ENCODE data around the gene APBA2.

Gene APBA2

DNA sequence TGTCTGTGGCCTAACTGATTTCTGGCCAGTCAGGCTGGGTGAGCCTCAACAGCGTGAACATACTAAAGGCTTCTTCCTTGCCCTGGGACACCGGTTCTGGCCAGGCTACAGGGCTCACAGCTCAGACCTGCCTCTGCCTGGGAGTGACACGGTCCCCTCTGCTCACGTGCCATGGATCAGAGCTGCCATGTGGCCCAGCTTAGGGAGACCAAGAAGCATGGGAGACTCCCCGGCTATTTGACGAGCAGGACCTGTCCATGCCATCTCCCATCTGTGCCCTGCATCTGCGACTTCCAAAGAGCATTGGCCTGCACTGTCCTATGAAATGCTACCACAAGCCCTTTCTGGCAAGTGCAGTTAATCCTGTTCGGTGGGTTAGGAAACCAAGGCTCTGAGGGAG, 57.4 kb downstream of the APBA2 start:
- Histone ChIP-seq H3K4me1 (ENCODE audit: control insufficient read depth, insufficient read depth, low read length) (no peaks in the 10 kb centered on the region), H3K27ac (ENCODE audit: extremely low read depth, low read depth, low read length) (no peak overlapping the region), H3K9me3 (ENCODE audit: control insufficient read depth, insufficient read depth, low read depth, low read length) (no peaks in the 10 kb centered on the region), H3K36me3 (ENCODE audit: control insufficient read depth in 2 of 2, insufficient read depth in 1 of 2, low read length in 2 of 2) (no peaks in the 10 kb centered on the region), H3K4me3 (ENCODE audit: low read depth, low read length) (no peak overlapping the region)
- ChIA-PET POLR2A (no interaction called here), CTCF (no interaction called here)
- TF ChIP-seq ZNF169 (tag by site-specific recombination; IDR thresholded peaks at IDR 0.05) (no peak), MEIS1 (CRISPR knock-in tag; IDR thresholded peaks at IDR 0.05; ENCODE audit: borderline replicate concordance) (no peak), ZNF658 (tag by site-specific recombination; IDR thresholded peaks at IDR 0.05) (no peak), OVOL3 (tag by site-specific recombination; IDR thresholded peaks at IDR 0.05) (no peak), KLF16 (tag by site-specific recombination; IDR thresholded peaks at IDR 0.05) (no peak), ZFP69B (tag by site-specific recombination; IDR thresholded peaks at IDR 0.05) (no peak), ZNF610 (tag by site-specific recombination; IDR thresholded peaks at IDR 0.05; ENCODE audit: borderline replicate concordance) (no peak), ZNF629 (tag by site-specific recombination; IDR thresholded peaks at IDR 0.05) (no peak)
- TF ChIP-seq, protein P1, sequence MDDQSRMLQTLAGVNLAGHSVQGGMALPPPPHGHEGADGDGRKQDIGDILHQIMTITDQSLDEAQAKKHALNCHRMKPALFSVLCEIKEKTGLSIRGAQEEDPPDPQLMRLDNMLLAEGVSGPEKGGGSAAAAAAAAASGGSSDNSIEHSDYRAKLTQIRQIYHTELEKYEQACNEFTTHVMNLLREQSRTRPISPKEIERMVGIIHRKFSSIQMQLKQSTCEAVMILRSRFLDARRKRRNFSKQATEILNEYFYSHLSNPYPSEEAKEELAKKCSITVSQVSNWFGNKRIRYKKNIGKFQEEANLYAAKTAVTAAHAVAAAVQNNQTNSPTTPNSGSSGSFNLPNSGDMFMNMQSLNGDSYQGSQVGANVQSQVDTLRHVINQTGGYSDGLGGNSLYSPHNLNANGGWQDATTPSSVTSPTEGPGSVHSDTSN (CRISPR knock-in tag; IDR thresholded peaks at IDR 0.05), result no peak
- TF ChIP-seq, protein P2, sequence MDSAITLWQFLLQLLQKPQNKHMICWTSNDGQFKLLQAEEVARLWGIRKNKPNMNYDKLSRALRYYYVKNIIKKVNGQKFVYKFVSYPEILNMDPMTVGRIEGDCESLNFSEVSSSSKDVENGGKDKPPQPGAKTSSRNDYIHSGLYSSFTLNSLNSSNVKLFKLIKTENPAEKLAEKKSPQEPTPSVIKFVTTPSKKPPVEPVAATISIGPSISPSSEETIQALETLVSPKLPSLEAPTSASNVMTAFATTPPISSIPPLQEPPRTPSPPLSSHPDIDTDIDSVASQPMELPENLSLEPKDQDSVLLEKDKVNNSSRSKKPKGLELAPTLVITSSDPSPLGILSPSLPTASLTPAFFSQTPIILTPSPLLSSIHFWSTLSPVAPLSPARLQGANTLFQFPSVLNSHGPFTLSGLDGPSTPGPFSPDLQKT (IDR thresholded peaks at IDR 0.05; ENCODE audit: borderline replicate concordance, low read depth, low read length), result no peak

DNA sequence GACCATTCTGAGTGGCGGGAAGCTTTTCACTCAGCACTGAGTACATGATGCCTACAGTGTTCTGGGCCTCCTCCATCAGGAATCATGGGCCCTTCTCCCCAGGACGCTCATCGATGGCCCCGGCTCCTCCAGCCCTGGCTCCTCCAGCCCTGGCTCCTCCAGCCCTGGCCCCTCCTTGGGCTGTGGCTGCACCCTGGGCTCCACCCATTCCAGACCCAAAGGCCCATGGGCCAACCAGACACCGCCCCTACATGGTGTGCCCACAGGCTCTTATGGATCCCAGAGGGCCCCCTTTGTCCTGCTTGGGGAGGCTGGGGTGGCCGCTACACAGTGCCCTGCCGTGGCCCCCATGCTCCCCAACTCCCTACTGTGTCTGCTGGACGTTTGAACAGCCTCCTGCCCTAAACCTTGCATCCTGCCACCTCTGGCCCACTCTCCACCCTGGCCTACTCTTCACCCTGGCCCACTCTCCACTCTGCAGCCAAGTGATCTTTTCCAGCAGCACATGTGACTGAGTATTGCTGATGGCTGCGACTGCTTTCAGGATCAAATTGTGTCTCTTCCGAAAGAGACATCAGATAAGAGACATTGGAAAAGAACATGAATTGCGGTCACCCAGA, 57.9 kb downstream of the APBA2 start:
- no peaks in the 10 kb centered on the region for H3K4me1 ChIP-seq (ENCODE audit: control insufficient read depth, insufficient read depth, low read length)
- no peaks in the 10 kb centered on the region for H3K36me3 ChIP-seq (ENCODE audit: control insufficient read depth in 2 of 2, insufficient read depth in 1 of 2, low read length in 2 of 2)
- H3K9me3 ChIP-seq (ENCODE audit: control insufficient read depth, insufficient read depth, low read depth, low read length), result no peaks in the 10 kb centered on the region
- H3K4me3 ChIP-seq (ENCODE audit: low read depth, low read length), result no peak overlapping the region
- TF ChIP-seq, protein P3, sequence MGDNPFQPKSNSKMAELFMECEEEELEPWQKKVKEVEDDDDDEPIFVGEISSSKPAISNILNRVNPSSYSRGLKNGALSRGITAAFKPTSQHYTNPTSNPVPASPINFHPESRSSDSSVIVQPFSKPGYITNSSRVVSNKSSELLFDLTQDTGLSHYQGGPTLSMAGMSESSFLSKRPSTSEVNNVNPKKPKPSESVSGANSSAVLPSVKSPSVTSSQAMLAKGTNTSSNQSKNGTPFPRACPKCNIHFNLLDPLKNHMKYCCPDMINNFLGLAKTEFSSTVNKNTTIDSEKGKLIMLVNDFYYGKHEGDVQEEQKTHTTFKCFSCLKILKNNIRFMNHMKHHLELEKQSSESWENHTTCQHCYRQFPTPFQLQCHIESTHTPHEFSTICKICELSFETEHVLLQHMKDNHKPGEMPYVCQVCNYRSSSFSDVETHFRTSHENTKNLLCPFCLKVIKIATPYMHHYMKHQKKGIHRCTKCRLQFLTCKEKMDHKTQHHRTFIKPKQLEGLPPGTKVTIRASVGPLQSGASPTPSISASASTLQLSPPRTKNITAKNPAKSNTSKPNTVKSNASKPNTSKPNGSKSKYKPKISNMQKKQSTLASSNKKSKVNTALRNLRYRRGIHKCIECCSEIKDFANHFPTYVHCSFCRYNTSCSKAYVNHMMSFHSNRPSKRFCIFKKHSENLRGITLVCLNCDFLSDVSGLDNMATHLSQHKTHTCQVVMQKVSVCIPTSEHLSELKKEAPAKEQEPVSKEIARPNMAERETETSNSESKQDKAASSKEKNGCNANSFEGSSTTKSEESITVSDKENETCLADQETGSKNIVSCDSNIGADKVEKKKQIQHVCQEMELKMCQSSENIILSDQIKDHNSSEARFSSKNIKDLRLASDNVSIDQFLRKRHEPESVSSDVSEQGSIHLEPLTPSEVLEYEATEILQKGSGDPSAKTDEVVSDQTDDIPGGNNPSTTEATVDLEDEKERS (tag by site-specific recombination; IDR thresholded peaks at IDR 0.05), result no peak
- TF ChIP-seq SP7 (tag by site-specific recombination; IDR thresholded peaks at IDR 0.05) (no peak), ZNF701 (tag by site-specific recombination; IDR thresholded peaks at IDR 0.05) (no peak), ZNF624 (tag by site-specific recombination; IDR thresholded peaks at IDR 0.05) (no peak), ZNF768 (tag by site-specific recombination; IDR thresholded peaks at IDR 0.05) (no peak), SALL2 (tag by site-specific recombination; IDR thresholded peaks at IDR 0.05; ENCODE audit: borderline replicate concordance) (no peak), ZNF843 (tag by site-specific recombination; IDR thresholded peaks at IDR 0.05) (no peak), ZNF555 (tag by site-specific recombination; conservative IDR thresholded peaks at IDR 0.05) (no peak), ZNF341 (tag by site-specific recombination; IDR thresholded peaks at IDR 0.05; ENCODE audit: low read depth) (no peak), ZSCAN30 (tag by site-specific recombination; IDR thresholded peaks at IDR 0.05) (no peak)
- TF ChIP-seq, protein P4, sequence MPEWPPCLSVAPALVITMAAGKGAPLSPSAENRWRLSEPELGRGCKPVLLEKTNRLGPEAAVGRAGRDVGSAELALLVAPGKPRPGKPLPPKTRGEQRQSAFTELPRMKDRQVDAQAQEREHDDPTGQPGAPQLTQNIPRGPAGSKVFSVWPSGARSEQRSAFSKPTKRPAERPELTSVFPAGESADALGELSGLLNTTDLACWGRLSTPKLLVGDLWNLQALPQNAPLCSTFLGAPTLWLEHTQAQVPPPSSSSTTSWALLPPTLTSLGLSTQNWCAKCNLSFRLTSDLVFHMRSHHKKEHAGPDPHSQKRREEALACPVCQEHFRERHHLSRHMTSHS (tag by site-specific recombination; IDR thresholded peaks at IDR 0.05), result no peak
- TF ChIP-seq, protein P5, sequence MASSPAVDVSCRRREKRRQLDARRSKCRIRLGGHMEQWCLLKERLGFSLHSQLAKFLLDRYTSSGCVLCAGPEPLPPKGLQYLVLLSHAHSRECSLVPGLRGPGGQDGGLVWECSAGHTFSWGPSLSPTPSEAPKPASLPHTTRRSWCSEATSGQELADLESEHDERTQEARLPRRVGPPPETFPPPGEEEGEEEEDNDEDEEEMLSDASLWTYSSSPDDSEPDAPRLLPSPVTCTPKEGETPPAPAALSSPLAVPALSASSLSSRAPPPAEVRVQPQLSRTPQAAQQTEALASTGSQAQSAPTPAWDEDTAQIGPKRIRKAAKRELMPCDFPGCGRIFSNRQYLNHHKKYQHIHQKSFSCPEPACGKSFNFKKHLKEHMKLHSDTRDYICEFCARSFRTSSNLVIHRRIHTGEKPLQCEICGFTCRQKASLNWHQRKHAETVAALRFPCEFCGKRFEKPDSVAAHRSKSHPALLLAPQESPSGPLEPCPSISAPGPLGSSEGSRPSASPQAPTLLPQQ (tag by site-specific recombination; IDR thresholded peaks at IDR 0.05), result no peak
- TF ChIP-seq, protein P6, sequence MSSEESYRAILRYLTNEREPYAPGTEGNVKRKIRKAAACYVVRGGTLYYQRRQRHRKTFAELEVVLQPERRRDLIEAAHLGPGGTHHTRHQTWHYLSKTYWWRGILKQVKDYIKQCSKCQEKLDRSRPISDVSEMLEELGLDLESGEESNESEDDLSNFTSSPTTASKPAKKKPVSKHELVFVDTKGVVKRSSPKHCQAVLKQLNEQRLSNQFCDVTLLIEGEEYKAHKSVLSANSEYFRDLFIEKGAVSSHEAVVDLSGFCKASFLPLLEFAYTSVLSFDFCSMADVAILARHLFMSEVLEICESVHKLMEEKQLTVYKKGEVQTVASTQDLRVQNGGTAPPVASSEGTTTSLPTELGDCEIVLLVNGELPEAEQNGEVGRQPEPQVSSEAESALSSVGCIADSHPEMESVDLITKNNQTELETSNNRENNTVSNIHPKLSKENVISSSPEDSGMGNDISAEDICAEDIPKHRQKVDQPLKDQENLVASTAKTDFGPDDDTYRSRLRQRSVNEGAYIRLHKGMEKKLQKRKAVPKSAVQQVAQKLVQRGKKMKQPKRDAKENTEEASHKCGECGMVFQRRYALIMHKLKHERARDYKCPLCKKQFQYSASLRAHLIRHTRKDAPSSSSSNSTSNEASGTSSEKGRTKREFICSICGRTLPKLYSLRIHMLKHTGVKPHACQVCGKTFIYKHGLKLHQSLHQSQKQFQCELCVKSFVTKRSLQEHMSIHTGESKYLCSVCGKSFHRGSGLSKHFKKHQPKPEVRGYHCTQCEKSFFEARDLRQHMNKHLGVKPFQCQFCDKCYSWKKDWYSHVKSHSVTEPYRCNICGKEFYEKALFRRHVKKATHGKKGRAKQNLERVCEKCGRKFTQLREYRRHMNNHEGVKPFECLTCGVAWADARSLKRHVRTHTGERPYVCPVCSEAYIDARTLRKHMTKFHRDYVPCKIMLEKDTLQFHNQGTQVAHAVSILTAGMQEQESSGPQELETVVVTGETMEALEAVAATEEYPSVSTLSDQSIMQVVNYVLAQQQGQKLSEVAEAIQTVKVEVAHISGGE (tag by site-specific recombination; conservative IDR thresholded peaks at IDR 0.05; ENCODE audit: low read depth), result no peak
- POLR2A ChIA-PET, result no interaction called here
- CTCF ChIA-PET, result no interaction called here
- H3K27ac ChIP-seq (ENCODE audit: extremely low read depth, low read depth, low read length), result no peak overlapping the region
